ENCODE data around the gene STX1A. TPM values are rescaled to one million over a fixed set of nuclear protein-coding genes. Genes with fewer than 3 reads are reported as not detected.
"Not testable (repeated sequence)": the region's sequence is repeated elsewhere in the genome, so short reads cannot be mapped to it uniquely, and the experiment has no call there.

Gene STX1A
- total RNA-seq, 2 donors from 2014 or later = 9.9 to 12.5 TPM

DNA sequence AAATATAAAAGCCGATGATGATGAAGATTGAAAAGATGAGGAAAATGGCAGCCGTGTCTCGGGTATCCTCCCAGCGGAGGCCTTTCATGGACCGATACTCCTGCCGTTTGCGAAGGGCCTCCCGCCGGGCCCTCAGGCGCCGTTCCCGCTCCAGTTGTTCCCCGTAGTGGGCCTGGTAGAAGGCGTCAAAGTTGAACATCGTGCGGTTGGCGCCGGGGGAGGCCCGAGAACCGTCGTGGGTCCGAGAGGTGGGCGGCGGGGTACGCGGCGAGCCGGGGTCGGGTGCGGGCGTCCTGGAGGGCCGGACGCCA is 36.8 kb downstream of the STX1A start:
- 0 to 1% methylated on average over 1 to 33 of the region's 33 CpGs for WGBS, 2 donors
- intact Hi-C loops (cut with DNase I) = no loop called here
- H3K9me3 ChIP-seq = no peaks in the 10 kb centered on the region
- peak overlapping the region; percentile 98 to 100 for H3K4me3 ChIP-seq
- DNase-seq (no peak), ATAC-seq (peak; percentile 1)
- H3K4me1 ChIP-seq = peaks cover 45% of the 10 kb centered on the region
- no peak for TF ChIP-seq POLR2A (IDR thresholded peaks at IDR 0.05)
- TF ChIP-seq, protein P1, sequence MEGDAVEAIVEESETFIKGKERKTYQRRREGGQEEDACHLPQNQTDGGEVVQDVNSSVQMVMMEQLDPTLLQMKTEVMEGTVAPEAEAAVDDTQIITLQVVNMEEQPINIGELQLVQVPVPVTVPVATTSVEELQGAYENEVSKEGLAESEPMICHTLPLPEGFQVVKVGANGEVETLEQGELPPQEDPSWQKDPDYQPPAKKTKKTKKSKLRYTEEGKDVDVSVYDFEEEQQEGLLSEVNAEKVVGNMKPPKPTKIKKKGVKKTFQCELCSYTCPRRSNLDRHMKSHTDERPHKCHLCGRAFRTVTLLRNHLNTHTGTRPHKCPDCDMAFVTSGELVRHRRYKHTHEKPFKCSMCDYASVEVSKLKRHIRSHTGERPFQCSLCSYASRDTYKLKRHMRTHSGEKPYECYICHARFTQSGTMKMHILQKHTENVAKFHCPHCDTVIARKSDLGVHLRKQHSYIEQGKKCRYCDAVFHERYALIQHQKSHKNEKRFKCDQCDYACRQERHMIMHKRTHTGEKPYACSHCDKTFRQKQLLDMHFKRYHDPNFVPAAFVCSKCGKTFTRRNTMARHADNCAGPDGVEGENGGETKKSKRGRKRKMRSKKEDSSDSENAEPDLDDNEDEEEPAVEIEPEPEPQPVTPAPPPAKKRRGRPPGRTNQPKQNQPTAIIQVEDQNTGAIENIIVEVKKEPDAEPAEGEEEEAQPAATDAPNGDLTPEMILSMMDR (IDR thresholded peaks at IDR 0.05) = no peak
- H3K27ac ChIP-seq = peak overlapping the region; percentile 82 to 95 (median 91)
- peaks cover 0 to 7% of the 10 kb centered on the region in 2 donors for H3K36me3 ChIP-seq (replicated peaks in 1 of 2; ENCODE audit: insufficient read depth in 1 of 2, low read depth in 2 of 2)
- H3K27me3 ChIP-seq = no peaks in the 10 kb centered on the region

- no peak for ATAC-seq
- Histone ChIP-seq H3K36me3 (replicated peaks in 1 of 2; ENCODE audit: insufficient read depth in 1 of 2, low read depth in 2 of 2) (peaks cover 0 to 2% of the 10 kb centered on the region in 2 donors), H3K4me1 (peaks cover 45% of the 10 kb centered on the region), H3K27me3 (no peaks in the 10 kb centered on the region), H3K4me3 (no peak overlapping the region), H3K27ac (no peak overlapping the region), H3K9me3 (no peaks in the 10 kb centered on the region)
- TF ChIP-seq, protein P1 (IDR thresholded peaks at IDR 0.05) = no peak
- TF ChIP-seq POLR2A (IDR thresholded peaks at IDR 0.05) = no peak
- intact Hi-C loops (cut with DNase I) = no loop called here
- no peak for DNase-seq
- 73 to 81% methylated on average over 8 of the region's 8 CpGs for WGBS, 2 donors
Observed at GRCh38 chr7:73681031-73681430, 38.4 kb downstream of the STX1A start.

- Histone ChIP-seq H3K27ac (no peak overlapping the region), H3K27me3 (no peaks in the 10 kb centered on the region), H3K4me1 (peaks cover 45% of the 10 kb centered on the region), H3K4me3 (no peak overlapping the region), H3K36me3 (replicated peaks in 1 of 2; ENCODE audit: insufficient read depth in 1 of 2, low read depth in 2 of 2) (peaks cover 0 to 2% of the 10 kb centered on the region in 2 donors), H3K9me3 (no peaks in the 10 kb centered on the region)
- intact Hi-C loops (cut with DNase I) = no loop called here
- no peak for TF ChIP-seq POLR2A (IDR thresholded peaks at IDR 0.05)
- TF ChIP-seq, protein P1 (IDR thresholded peaks at IDR 0.05) = no peak
- ATAC-seq (no peak), DNase-seq (no peak)
- WGBS, 2 donors = 76 to 82% methylated on average over 6 to 7 of the region's 7 CpGs
Observed at GRCh38 chr7:73680501-73680900, 39.0 kb downstream of the STX1A start.

DNA sequence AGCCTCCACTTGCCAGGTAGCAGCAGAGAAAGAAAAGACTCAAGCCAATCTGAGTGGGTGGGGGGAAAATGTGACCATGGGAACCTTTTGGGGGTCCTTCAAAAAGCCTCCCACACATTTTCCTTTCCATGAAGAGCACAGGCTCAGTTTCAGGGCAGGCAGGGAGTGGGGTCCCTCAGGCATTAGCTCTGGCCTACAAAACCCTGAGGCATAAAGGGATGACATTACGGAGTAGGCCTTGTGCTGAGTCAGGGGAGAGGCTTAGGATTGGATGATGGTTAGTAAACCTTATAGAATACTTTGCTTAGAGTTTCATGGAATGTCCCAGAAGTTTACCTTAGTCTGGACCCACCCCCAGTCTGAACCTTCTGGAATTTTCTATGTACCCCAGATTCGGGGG is 39.8 kb downstream of the STX1A start:
- Histone ChIP-seq H3K9me3 (no peaks in the 10 kb centered on the region), H3K4me1 (peaks cover 40% of the 10 kb centered on the region), H3K27ac (no peak overlapping the region), H3K27me3 (no peaks in the 10 kb centered on the region), H3K4me3 (no peak overlapping the region), H3K36me3 (replicated peaks in 1 of 2; ENCODE audit: insufficient read depth in 1 of 2, low read depth in 2 of 2) (peaks cover 0 to 2% of the 10 kb centered on the region in 2 donors)
- DNase-seq (no peak), ATAC-seq (no peak)
- WGBS, 2 donors = 88 to 89% methylated on average over 2 of the region's 2 CpGs
- TF ChIP-seq, protein P1 (IDR thresholded peaks at IDR 0.05) = no peak
- no peak for TF ChIP-seq POLR2A (IDR thresholded peaks at IDR 0.05)
- intact Hi-C loops (cut with DNase I) = loop anchor here (10.0 kb wide), 1 partner anchor 45 kb away; no protein-coding TSS in a partner anchor

DNA sequence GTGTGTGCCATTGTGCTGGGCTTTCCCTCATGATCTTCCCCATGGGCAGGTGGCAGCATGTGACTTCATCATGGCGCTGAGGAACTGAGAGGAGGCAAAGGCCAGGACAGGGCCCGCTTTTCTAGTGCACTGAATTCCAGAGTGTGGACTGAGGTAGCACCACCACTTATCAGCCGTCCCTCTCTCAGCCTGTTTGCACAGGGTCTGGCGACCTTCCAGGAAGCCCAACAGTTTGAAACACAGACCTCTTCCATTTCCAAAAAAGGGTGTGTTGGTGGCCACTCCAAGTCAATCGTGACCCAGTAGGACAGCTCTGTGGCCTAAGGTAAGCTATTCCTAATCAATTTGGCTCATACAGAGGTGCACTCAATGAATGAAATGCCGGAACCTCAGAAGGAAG is 40.6 kb downstream of the STX1A start:
- ATAC-seq (no peak), DNase-seq (peak in 1 of 4 donors; percentile 31)
- Histone ChIP-seq H3K4me1 (peaks cover 40% of the 10 kb centered on the region), H3K9me3 (no peaks in the 10 kb centered on the region), H3K27me3 (no peaks in the 10 kb centered on the region), H3K4me3 (no peak overlapping the region), H3K27ac (no peak overlapping the region), H3K36me3 (replicated peaks in 1 of 2; ENCODE audit: insufficient read depth in 1 of 2, low read depth in 2 of 2) (peaks cover 0 to 2% of the 10 kb centered on the region in 2 donors)
- 32 to 48% methylated on average over 4 to 6 of the region's 6 CpGs for WGBS, 2 donors
- TF ChIP-seq, protein P1 (IDR thresholded peaks at IDR 0.05) = no peak
- TF ChIP-seq POLR2A (IDR thresholded peaks at IDR 0.05) = no peak
- intact Hi-C loops (cut with DNase I) = loop anchor here (10.0 kb wide), 1 partner anchor 46 kb away; no protein-coding TSS in a partner anchor

- intact Hi-C loops (cut with DNase I) = loop anchor here (10.0 kb wide), 1 partner anchor 49 kb away; no protein-coding TSS in a partner anchor
- ATAC-seq; H3K9me3 ChIP-seq; H3K4me3 ChIP-seq; H3K36me3 ChIP-seq (replicated peaks in 1 of 2; ENCODE audit: insufficient read depth in 1 of 2, low read depth in 2 of 2); H3K27me3 ChIP-seq; H3K27ac ChIP-seq; DNase-seq: not testable (repeated sequence)
- H3K4me1 ChIP-seq = peaks cover 25% of the 10 kb centered on the region
- 78 to 88% methylated on average over 9 of the region's 9 CpGs for WGBS, 2 donors
Observed at GRCh38 chr7:73676062-73676461, 43.4 kb downstream of the STX1A start.
